Activated CD8-positive, alpha-beta memory T cell treated with anti-CD3 and anti-CD28 coated beads for 4 hours (primary cell): ENCODE results near the gene PFN3.
A peak's percentile ranks its signal among the peaks of the same experiment; 100 is the strongest.

Experiments used
- DNase-seq, 2 donors: peaks; one replicate each; pipeline ENCODE4 v3.0.0-alpha.2; 2020; ENCODE audit warnings: low read depth in 2 of 2

Gene PFN3

GRCh38 chr5:177359860-177360259, 40.6 kb downstream of the PFN3 start:
- no peak for DNase-seq

DNA sequence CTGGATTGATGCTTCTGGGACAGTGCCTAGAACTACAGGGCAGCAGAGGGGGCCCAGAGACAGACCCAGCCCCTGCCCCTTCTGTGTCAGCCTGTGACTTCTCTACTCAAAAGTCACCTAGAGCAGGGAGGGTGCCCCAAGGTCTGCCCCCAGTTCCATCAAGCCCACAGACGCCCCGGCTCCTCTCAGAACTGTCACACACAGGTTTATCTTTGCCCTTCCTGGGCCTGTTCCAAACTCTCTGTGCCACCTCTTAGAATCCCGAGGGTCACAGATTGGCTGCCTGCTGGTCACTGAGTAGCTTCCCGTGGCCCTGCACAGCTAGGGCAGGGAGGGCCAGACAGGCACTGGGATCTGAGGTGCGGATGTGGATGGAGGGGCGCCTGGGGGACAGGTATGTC, 41.0 kb downstream of the PFN3 start:
- DNase-seq: no peak

GRCh38 chr5:177358370-177358819, 42.1 kb downstream of the PFN3 start:
- no peak for DNase-seq

DNA sequence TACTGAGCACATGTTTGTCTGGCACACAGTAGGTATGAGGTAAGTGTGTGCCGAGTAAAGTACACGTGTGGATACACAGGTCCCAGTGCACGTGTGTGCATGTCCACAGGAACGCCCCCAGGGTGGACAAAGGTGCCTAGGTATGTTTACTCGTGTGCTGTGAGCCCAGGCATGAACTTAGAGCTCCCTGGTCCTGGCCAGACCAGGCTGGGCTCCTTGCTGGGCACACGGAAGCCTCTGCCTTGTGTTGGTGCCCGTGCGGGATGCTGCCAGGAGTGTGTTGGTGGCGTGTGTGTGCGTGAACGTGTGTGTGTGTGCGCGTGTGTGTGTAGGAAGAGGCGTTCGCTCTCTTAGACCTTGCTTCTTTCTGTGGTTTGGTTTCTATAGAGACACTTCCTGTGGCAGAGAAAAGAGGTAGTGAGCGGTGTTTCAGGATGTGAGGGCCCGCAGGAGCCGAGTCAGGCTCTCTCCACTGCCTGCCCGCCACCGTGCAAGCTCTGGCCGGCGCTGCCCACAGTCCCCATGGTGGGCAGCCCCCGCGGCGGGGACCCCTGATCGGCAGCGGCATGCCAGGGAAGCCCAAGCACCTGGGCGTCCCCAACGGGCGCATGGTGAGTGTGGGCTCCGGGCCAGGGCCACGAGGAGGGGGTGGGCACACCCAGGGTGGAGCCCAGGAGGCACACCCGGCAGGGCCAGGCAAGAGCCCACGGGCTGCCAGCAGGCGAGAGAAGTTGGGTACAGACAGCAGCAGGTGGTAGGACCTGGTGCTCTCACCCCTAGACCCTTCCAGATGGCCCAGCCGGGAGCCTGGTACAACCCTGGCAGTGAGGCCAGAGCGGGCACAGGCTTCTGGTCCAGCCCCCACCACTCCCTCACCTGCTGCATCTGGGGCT, 42.8 kb downstream of the PFN3 start, which contains the start of gene RGS14:
RGS14 (plus strand) TSS at position 466 of the 893 bp plus-strand sequence; CDS start at position 567, 101 bp downstream.
- peak; percentile 41 to 44 for DNase-seq

DNA sequence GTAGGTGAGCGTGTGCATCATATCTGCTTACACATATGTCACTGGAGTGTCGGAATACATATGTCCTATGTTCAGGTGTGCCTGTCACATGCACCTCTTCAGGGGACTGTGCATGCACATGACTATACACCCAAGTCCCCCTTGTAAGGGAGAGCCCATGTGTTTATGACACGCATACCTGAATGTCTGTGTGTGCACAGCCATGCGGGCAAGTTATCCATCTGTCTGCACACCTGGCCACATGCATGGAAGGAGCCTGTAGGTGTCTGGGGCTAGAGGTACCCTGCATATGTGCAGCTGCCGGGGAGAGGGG, 43.4 kb downstream of the PFN3 start:
- no peak for DNase-seq

- DNase-seq: no peak
Measured at GRCh38 chr5:177356746-177357145, 43.7 kb downstream of the PFN3 start.

DNA sequence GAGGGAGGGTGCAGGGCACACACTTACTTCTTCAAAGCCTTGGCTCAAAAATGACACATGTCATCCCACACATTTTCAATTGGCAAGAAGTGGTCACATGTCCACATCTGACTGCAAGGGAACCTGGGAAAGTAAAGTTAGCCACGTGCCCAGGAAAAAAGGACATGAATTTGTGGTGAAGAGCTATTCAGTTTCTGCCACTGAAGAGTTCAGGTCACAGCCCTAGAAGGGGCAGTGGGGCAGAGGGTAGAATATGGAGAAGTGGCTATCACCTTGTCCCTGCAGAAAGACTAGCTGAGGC, 44.6 kb downstream of the PFN3 start:
- no peak for DNase-seq

DNA sequence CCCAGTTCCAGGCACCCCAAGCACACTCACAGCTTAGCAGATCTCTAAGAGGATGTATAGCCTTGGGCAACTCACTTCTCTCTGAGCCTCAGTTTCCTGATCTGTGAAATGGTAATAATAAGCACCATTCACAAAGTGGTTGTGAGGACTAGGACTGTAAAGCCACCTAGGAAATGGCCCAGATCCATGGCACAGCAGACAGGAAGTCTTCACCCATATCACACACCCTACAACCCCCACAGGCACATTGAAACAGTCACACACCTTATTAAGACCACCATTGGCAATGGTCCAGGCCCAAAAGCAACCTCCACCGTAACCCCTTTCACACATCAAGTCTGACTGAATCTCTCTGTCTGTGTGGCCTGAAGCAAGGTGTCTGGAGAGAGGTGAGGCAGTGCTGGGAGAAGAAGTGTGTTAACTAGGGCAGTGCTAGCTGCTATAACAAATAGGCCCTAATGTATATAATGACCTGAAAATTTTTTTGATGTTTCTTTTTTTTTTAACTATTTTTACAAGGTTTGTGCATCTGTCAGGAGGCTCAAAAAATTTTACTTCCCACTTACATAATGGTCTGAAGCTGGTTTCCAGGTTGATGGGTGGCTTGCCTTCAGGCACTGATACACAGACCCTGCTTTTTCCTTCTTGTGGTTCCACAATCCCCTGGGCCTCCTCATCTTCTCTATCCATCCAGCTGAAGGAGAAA, 45.1 kb downstream of the PFN3 start:
- DNase-seq: no peak

GRCh38 chr5:177354711-177355110, 45.8 kb downstream of the PFN3 start:
- no peak for DNase-seq

GRCh38 chr5:177354256-177354655, 46.2 kb downstream of the PFN3 start:
- no peak for DNase-seq

DNA sequence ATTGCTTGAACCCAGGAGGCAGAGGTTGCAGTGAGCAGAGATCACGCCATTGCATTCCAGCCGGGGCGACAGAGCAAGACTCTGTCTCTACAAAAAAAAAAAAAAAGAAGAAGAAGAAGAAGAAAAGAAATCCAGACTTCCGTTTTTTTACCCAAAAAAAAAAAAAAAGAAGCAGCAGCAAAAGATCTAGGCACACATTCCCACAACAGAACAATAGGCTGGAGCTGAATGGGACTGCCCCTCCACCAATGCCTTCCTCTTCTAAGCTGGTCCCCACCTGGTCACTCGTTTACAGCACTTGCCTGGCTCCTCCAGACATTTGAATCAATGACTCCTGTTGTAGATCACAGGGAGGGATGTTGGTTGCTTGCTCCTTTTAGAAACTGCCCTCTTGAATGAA, 47.4 kb downstream of the PFN3 start:
- DNase-seq: no peak

DNA sequence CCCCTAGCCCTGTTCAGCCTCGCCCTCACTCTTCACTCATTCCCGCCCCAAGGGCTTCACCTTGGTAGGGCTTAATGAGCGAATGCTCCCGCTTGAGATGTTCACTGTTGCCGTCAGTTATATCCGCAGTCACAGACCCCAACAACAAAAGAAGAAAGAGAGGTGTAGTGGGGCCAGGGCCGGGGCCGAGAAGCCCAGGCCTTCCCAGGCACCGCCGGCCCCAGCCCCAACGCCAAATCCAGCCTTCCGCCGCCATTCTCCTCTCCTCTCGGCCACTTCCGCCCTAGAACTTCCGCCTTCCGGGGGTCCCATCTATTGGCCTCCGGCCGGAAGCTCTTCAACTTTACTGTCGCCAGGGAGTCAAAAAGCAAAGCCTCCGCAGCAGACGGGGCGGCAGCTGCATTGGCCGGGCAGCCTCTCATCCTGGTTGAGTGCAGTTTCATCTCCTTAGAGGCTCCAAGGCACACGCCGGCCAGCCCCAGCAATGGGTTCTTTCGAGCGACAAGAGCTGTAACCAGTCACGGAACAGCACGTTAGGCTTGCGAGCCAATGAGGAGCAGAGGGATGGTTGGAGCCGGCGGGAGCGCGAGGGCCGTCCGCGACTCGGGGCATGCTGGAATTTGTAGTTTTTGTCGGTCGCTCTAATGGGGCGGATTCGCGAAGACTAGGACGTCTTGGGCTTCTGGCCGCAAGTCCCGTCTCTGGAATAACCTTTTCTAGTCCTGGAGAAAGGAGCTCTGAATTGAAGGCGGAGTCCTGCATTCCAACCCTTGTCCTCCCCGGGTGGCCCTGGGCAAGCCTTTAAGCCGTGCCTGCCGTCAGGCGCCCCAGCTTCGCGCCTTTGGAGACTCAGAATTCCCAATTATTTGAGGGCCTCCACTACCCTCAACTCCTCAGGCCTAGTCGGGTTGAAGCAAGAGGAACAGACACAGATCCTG, 48.8 kb downstream of the PFN3 start, which contains the start of gene LMAN2:
LMAN2 (minus strand) TSS at position 277 of the 938 bp plus-strand sequence; CDS start at position 256, 21 bp downstream.
- DNase-seq: peak; percentile 80 to 81

DNA sequence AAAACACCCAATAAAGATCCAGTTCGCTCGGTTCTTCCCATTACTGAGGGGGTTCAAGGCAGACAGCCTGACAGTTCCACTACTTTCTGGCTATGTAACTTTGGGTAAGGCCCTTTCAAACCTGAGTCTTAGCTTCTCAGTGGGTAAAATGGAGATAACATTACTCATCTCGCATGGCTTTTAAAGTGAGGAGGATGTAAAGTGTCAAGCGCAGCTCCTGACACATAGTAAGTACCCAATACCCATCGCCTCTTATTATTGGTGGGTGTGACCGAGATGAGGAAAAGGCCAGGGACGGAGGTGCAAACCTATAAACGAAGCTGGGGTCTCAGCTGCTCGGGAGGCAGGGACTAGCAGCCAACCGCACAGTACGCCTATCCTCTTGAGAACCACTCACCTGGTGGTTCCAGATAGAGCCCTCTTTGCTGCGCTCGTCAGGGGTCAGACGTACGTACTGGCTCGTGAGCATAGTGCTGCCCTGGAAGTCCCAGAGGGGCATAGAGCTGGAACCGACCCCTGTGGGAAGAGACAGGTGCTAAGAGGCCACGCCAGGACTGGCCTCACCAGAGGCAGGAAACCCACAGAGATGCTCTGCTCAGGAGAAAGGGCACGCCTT, 49.6 kb downstream of the PFN3 start:
- no peak for DNase-seq
